GM18517 (cell line): Measurements from ENCODE around the gene PRPF31.
"Not testable (repeated sequence)": the region's sequence is repeated elsewhere in the genome, so short reads cannot be mapped to it uniquely, and the experiment has no call there.

ENCODE experiments used
- ATAC-seq: cut with Tn5 transposase; IDR thresholded peaks from one replicate; pipeline ENCODE4 v1.9.1; 2021; ENCODE audit warnings: mild to moderate bottlenecking, moderate library complexity; ENCODE audit not compliant: unreplicated experiment

PRPF31 gene

GRCh38 chr19:54160854-54161253, 45.3 kb downstream of the PRPF31 start:
- no peak for ATAC-seq

- no peak for ATAC-seq
Observed at GRCh38 chr19:54162241-54162805, 46.8 kb downstream of the PRPF31 start.

- ATAC-seq, result no peak
Observed at GRCh38 chr19:54162884-54163283, 47.3 kb downstream of the PRPF31 start.

GRCh38 chr19:54164369-54165068, 49.0 kb downstream of the PRPF31 start:
- no peak for ATAC-seq

GRCh38 chr19:54165222-54165621, 49.7 kb downstream of the PRPF31 start:
- no peak for ATAC-seq

GRCh38 chr19:54168174-54168917, 52.8 kb downstream of the PRPF31 start:
- ATAC-seq, result no peak

- no peak for ATAC-seq
Observed at GRCh38 chr19:54169149-54169740, 53.7 kb downstream of the PRPF31 start.

- not testable (repeated sequence) for ATAC-seq
Observed at GRCh38 chr19:54171736-54172431, 56.3 kb downstream of the PRPF31 start.

- no peak for ATAC-seq
Observed at GRCh38 chr19:54172471-54173358, 57.2 kb downstream of the PRPF31 start, which contains the start of gene TMC4. Gene TMC4 (minus strand): TSS chr19:54173160. CDS start chr19:54173117, 43 bp downstream.

GRCh38 chr19:54173359-54173699, 57.8 kb downstream of the PRPF31 start:
- ATAC-seq, result no peak

- ATAC-seq, result no peak
Observed at GRCh38 chr19:54173951-54174834, 58.6 kb downstream of the PRPF31 start.

GRCh38 chr19:54178581-54179261, 63.2 kb downstream of the PRPF31 start:
- ATAC-seq, result no peak

GRCh38 chr19:54179262-54179852, 63.8 kb downstream of the PRPF31 start:
- ATAC-seq, result no peak

- no peak for ATAC-seq
Observed at GRCh38 chr19:54179921-54180461, 64.4 kb downstream of the PRPF31 start.

- ATAC-seq, result no peak
Observed at GRCh38 chr19:54180691-54181091, 65.1 kb downstream of the PRPF31 start.
